HepG2 (cell line): Measurements from ENCODE around the gene IL1RAPL2. TPM values are rescaled to one million over a fixed set of nuclear protein-coding genes. Genes with fewer than 3 reads are reported as not detected.

Experiments
- polyA plus RNA-seq, 8 experiments: library from polyadenylated mRNA; depleted of rRNA in 3 of 8; stranded (reverse) in 7 of 8; unstranded in 1 of 8; fragments of >200 nt; fragmentation: Illumina TruSeq in 4 of 8; extraction: Trizol in 4 of 8; gene quantifications; 2 replicates each; pipeline versions ENCODE4 v1.2.1 to v1.2.3, GENCODE V29; 2011 to 2016; ENCODE audit warnings: low read depth in 4 of 8, missing spikeins in 1 of 8, mixed read lengths in 1 of 8; ENCODE audit not compliant: insufficient read depth in 1 of 8
- small RNA-seq, 3 experiments: library from RNA; depleted of rRNA; stranded (forward); fragments of <200 nt; gene quantifications; one replicate each; pipeline ENCODE3, GENCODE V24; 2012; ENCODE audit warnings: low read depth in 2 of 3, low replicate concordance in 1 of 3; ENCODE audit not compliant: insufficient read length in 3 of 3, insufficient read depth in 2 of 3
- total RNA-seq, 5 experiments: library from RNA; depleted of rRNA; stranded (reverse); fragments of >200 nt; fragmentation: Illumina TruSeq; extraction: Trizol; gene quantifications; 2 replicates each; pipeline ENCODE4 v1.2.3, GENCODE V29; 2016; ENCODE audit warnings: low read depth in 1 of 5

IL1RAPL2 gene
- total and polyA plus RNA-seq, 2 of the 13 experiments (the other 11 are each of a cell fraction or from before 2014, with no cell fraction given): not detected

Small RNAs within 50 kb of the gene (small RNA-seq; reads per million reads assigned to genes)
- gene RNU6-207P: 0 reads per million in 3 experiments
